Breast epithelium (tissue), 4 donors: ENCODE measurements around the gene APPL2. TPM values are rescaled to one million over a fixed set of nuclear protein-coding genes. Genes with fewer than 3 reads are reported as not detected.

ENCODE experiments used
- DNase-seq, 2 donors: peaks; one replicate each; pipeline ENCODE4 v3.0.0-alpha.2; 2019; ENCODE audit warnings: low spot score in 2 of 2
- H3K27ac ChIP-seq, 2 donors: fragments of 200-600 bp; sonication (generic) in 1 of 2; one replicate each; pipeline ENCODE4 v1.5.1; 2016 to 2019; ENCODE audit warnings: mild to moderate bottlenecking in 1 of 2
- H3K27me3 ChIP-seq, 2 donors: fragments of 200-600 bp; sonication (generic) in 1 of 2; one replicate each; pipeline versions ENCODE4 v1.5.1 to v1.6.0; 2017 to 2019; ENCODE audit warnings: control low read depth in 1 of 2, mild to moderate bottlenecking in 1 of 2
- H3K36me3 ChIP-seq: fragments of 200-600 bp; one replicate; pipeline ENCODE4 v1.5.1; 2019
- H3K4me1 ChIP-seq, 2 donors: fragments of 200-600 bp; sonication (generic); one replicate each; pipeline ENCODE4 v1.5.1; 2016 to 2019; ENCODE audit warnings: control low read depth in 1 of 2
- H3K4me3 ChIP-seq, 3 donors: fragments of 200-600 bp; sonication (generic); 1 replicate in 2 of 3; 2 replicates in 1 of 3; pipeline ENCODE4 v1.5.1; 2016 to 2019; ENCODE audit warnings: mild to moderate bottlenecking in 3 of 3, moderate library complexity in 2 of 3
- H3K9me3 ChIP-seq, 2 donors: fragments of 200-600 bp; sonication (generic) in 1 of 2; one replicate each; pipeline ENCODE4 v1.5.1; 2016 to 2019; ENCODE audit warnings: control low read depth in 1 of 2
- CTCF ChIP-seq, 3 donors: fragments of 450-650 bp; IDR thresholded peaks; one replicate each; pipeline ENCODE4 v1.5.1; 2016 to 2017; ENCODE audit warnings: antibody characterized with exemption in 3 of 3, mild to moderate bottlenecking in 3 of 3, moderate library complexity in 3 of 3
- POLR2A ChIP-seq: fragments of 450-650 bp; IDR thresholded peaks from one replicate; pipeline ENCODE4 v1.6.1; 2016; ENCODE audit warnings: antibody characterized with exemption, mild to moderate bottlenecking, moderate library complexity
- POLR2AphosphoS5 ChIP-seq, 3 donors: sonication (generic); formaldehyde crosslinking; IDR thresholded peaks; one replicate each; pipeline ENCODE4 v1.6.1; 2017; ENCODE audit warnings: antibody characterized with exemption in 3 of 3
- intact Hi-C: fragments of 100-400 bp; cut with DNase I; formaldehyde crosslinking; loops from one replicate; pipeline ENCODE4 v1.15.1; 2023; ENCODE audit warnings: low total_unique reads
- total RNA-seq, 3 donors: library from RNA; depleted of rRNA; stranded (reverse); fragments of >200 nt; gene quantifications; one replicate each; pipeline ENCODE4 v1.1.0, GENCODE V29; 2016

The APPL2 gene
- total RNA-seq, 3 donors from 2014 or later = 73.0 to 130 (median 89.1) TPM

DNA sequence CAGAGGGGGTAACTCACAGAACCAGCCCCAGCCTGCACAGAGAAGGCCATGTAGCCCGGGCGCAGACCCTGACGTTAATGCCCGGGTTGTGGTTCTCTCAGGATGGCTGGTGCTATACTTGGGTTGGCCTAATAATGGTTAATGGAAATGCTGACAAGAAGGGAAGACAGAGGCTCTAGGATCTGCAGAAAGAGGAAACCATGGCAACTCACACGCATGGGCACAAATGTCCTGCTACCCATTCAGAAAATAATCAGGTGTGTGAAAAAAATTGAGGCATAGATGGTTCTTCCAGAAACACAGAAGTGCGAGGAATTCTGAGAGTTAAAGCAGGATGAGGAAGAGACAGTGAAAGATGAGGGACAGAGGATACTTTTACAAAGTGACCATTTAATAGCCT lies 33.8 kb downstream of the APPL2 start:
- intact Hi-C loops = no loop called here
- H3K27me3 ChIP-seq = no peaks in the 10 kb centered on the region
- H3K4me1 ChIP-seq = no peaks in the 10 kb centered on the region
- DNase-seq = no peak
- H3K27ac ChIP-seq = no peak overlapping the region
- TF ChIP-seq CTCF (IDR thresholded peaks at IDR 0.05) = no peak
- TF ChIP-seq POLR2A = no peak
- no peak for TF ChIP-seq POLR2AphosphoS5 (IDR thresholded peaks at IDR 0.05)
- H3K36me3 ChIP-seq = peaks cover 23% of the 10 kb centered on the region
- H3K4me3 ChIP-seq = no peak overlapping the region
- H3K9me3 ChIP-seq = no peaks in the 10 kb centered on the region

GRCh38 chr12:105201299-105201698 lies 34.7 kb downstream of the APPL2 start:
- TF ChIP-seq POLR2A (no peak), POLR2AphosphoS5 (IDR thresholded peaks at IDR 0.05) (no peak), CTCF (IDR thresholded peaks at IDR 0.05) (no peak)
- peaks cover 14% of the 10 kb centered on the region for H3K36me3 ChIP-seq
- no peaks in the 10 kb centered on the region for H3K27me3 ChIP-seq
- no peak for DNase-seq
- H3K9me3 ChIP-seq = no peaks in the 10 kb centered on the region
- H3K4me3 ChIP-seq = no peak overlapping the region
- H3K27ac ChIP-seq = no peak overlapping the region
- no peaks in the 10 kb centered on the region for H3K4me1 ChIP-seq
- intact Hi-C loops = no loop called here

GRCh38 chr12:105200385-105200784 lies 35.6 kb downstream of the APPL2 start:
- no peak overlapping the region for H3K4me3 ChIP-seq
- H3K27ac ChIP-seq = peak overlapping the region; percentile 33 to 68
- TF ChIP-seq POLR2AphosphoS5 (IDR thresholded peaks at IDR 0.05) (no peak), CTCF (IDR thresholded peaks at IDR 0.05) (no peak), POLR2A (no peak)
- DNase-seq = no peak
- intact Hi-C loops = no loop called here
- peaks cover 5% of the 10 kb centered on the region for H3K36me3 ChIP-seq
- H3K9me3 ChIP-seq = no peaks in the 10 kb centered on the region
- no peaks in the 10 kb centered on the region for H3K4me1 ChIP-seq
- H3K27me3 ChIP-seq = no peaks in the 10 kb centered on the region

DNA sequence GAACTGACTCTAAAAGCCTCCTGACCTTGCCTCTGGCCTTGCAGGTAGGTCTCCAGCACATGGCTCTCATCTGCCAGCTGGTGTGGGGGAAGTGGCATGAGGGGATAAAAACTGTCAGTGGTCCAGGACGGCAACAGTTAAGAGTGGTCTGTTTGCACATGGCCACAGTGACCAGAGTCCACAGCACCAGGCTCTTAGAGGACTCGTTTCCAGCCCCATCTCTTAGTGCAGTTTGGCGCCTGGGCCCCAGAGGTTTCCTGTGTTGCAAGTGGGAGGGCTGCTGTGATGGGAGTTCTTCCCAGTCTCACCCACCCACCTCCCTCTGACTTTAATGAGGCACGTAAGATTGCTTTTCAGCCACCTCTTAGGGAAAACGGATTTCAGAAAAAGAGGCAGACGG lies 37.0 kb downstream of the APPL2 start:
- no peaks in the 10 kb centered on the region for H3K9me3 ChIP-seq
- H3K4me1 ChIP-seq = no peaks in the 10 kb centered on the region
- H3K27ac ChIP-seq = peak overlapping the region in 1 of 2 donors; percentile 63
- peaks cover 4% of the 10 kb centered on the region for H3K36me3 ChIP-seq
- TF ChIP-seq POLR2AphosphoS5 (IDR thresholded peaks at IDR 0.05) = no peak
- TF ChIP-seq POLR2A = no peak
- no peak for TF ChIP-seq CTCF (IDR thresholded peaks at IDR 0.05)
- no peaks in the 10 kb centered on the region for H3K27me3 ChIP-seq
- intact Hi-C loops = no loop called here
- no peak for DNase-seq
- no peak overlapping the region for H3K4me3 ChIP-seq

DNA sequence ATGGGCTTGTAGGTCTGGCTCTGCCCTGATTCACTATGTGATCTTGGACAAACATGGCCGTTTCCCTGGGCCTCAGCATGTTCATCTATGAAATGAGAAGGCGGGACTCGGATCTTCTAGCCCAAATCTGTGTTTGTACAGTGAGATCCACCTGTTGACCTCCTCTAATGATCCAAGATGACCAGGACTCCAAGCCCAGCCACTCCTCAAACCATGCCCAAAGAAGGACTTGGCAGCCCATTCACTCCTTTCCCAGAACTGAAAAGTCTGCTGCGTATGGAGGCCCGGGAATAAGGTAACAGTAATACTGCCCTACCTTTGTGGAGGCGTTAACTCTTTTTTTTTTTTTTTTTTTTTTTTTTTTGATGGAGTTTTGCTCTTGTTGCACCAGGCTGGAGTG lies 39.9 kb downstream of the APPL2 start:
- no peak for TF ChIP-seq POLR2A
- no peak for TF ChIP-seq POLR2AphosphoS5 (IDR thresholded peaks at IDR 0.05)
- no peak for TF ChIP-seq CTCF (IDR thresholded peaks at IDR 0.05)
- no peak overlapping the region for H3K4me3 ChIP-seq
- DNase-seq = no peak
- H3K27me3 ChIP-seq = no peaks in the 10 kb centered on the region
- intact Hi-C loops = no loop called here
- H3K4me1 ChIP-seq = no peaks in the 10 kb centered on the region
- no peaks in the 10 kb centered on the region for H3K9me3 ChIP-seq
- no peak overlapping the region for H3K27ac ChIP-seq
- H3K36me3 ChIP-seq = no peaks in the 10 kb centered on the region
